Stimulated activated CD4-positive, alpha-beta T cell treated with anti-CD3 and anti-CD28 coated beads, Interleukin-4, amount 100 ng/mL, for 24 hours (primary cell): ENCODE measurements around the gene TMPRSS11A.

Source experiments
- DNase-seq: peaks from one replicate; pipeline ENCODE4 v3.0.0-alpha.2; 2020

TMPRSS11A gene

GRCh38 chr4:67911638-67912037, 51.7 kb downstream of the TMPRSS11A start:
- DNase-seq = no peak

GRCh38 chr4:67911141-67911540, 52.2 kb downstream of the TMPRSS11A start:
- no peak for DNase-seq

- DNase-seq = no peak
Observed at GRCh38 chr4:67910585-67910905, 52.7 kb downstream of the TMPRSS11A start.

- DNase-seq = no peak
Observed at GRCh38 chr4:67909905-67910584, 53.2 kb downstream of the TMPRSS11A start.

- no peak for DNase-seq
Observed at GRCh38 chr4:67907650-67908049, 55.6 kb downstream of the TMPRSS11A start.

- DNase-seq = no peak
Observed at GRCh38 chr4:67899096-67899495, 64.2 kb downstream of the TMPRSS11A start.

GRCh38 chr4:67897686-67898085, 65.6 kb downstream of the TMPRSS11A start:
- no peak for DNase-seq

GRCh38 chr4:67896421-67897065, 66.8 kb downstream of the TMPRSS11A start:
- no peak for DNase-seq

GRCh38 chr4:67894659-67895058, 68.6 kb downstream of the TMPRSS11A start:
- DNase-seq = no peak

GRCh38 chr4:67892905-67893304, 70.4 kb downstream of the TMPRSS11A start:
- DNase-seq = no peak

- no peak for DNase-seq
Observed at GRCh38 chr4:67892253-67892652, 71.0 kb downstream of the TMPRSS11A start.

GRCh38 chr4:67891645-67892044, 71.6 kb downstream of the TMPRSS11A start:
- DNase-seq = no peak

GRCh38 chr4:67886281-67886680, 77.0 kb downstream of the TMPRSS11A start:
- DNase-seq = no peak

- no peak for DNase-seq
Observed at GRCh38 chr4:67885762-67886161, 77.5 kb downstream of the TMPRSS11A start.

GRCh38 chr4:67884701-67885100, 78.6 kb downstream of the TMPRSS11A start:
- DNase-seq = no peak

GRCh38 chr4:67883902-67884301, 79.4 kb downstream of the TMPRSS11A start, which contains the start of gene TMPRSS11D:
Gene TMPRSS11D (minus strand): TSS chr4:67884002. CDS start chr4:67883933, 69 bp downstream.
- DNase-seq = no peak

GRCh38 chr4:67883458-67883857, 79.8 kb downstream of the TMPRSS11A start:
- no peak for DNase-seq

- no peak for DNase-seq
Observed at GRCh38 chr4:67880866-67881610, 82.3 kb downstream of the TMPRSS11A start.

GRCh38 chr4:67879486-67879885, 83.8 kb downstream of the TMPRSS11A start:
- DNase-seq = no peak

GRCh38 chr4:67877086-67877485, 86.2 kb downstream of the TMPRSS11A start:
- DNase-seq = no peak

GRCh38 chr4:67874986-67875385, 88.3 kb downstream of the TMPRSS11A start:
- DNase-seq = no peak

- no peak for DNase-seq
Observed at GRCh38 chr4:67873116-67873515, 90.2 kb downstream of the TMPRSS11A start.

- no peak for DNase-seq
Observed at GRCh38 chr4:67871867-67872266, 91.4 kb downstream of the TMPRSS11A start.

- no peak for DNase-seq
Observed at GRCh38 chr4:67869580-67870190, 93.6 kb downstream of the TMPRSS11A start.
